Smooth muscle cell (in vitro differentiated cells): ENCODE results near the gene CDC7. TPM values are rescaled to one million over a fixed set of nuclear protein-coding genes. Genes with fewer than 3 reads are reported as not detected.

ENCODE experiments used
- DNase-seq: peaks from one replicate; lab custom pipeline; 2025; ENCODE audit not compliant: unreplicated experiment; lab: John Stamatoyannopoulos, UW
- H2AFZ ChIP-seq: fragments of 200-600 bp; sonication (generic); 2 replicates; pipeline ENCODE4 v1.6.0; 2016; ENCODE audit warnings: antibody characterized with exemption, low read depth, mild to moderate bottlenecking
- H3F3A ChIP-seq: fragments of 200-600 bp; sonication (generic); 2 replicates; pipeline ENCODE4 v1.6.0; 2017; ENCODE audit warnings: antibody characterized with exemption, low read depth
- H3K27ac ChIP-seq: fragments of 200-600 bp; sonication (generic); 2 replicates; pipeline ENCODE4 v1.5.1; 2016; ENCODE audit warnings: low read depth, mild to moderate bottlenecking
- H3K27me3 ChIP-seq: fragments of 200-600 bp; sonication (generic); 2 replicates; pipeline ENCODE4 v1.6.1; 2016; ENCODE audit warnings: low read depth, mild to moderate bottlenecking
- H3K36me3 ChIP-seq: fragments of 200-600 bp; sonication (generic); 2 replicates; pipeline ENCODE4 v1.5.1; 2016; ENCODE audit warnings: low read depth
- H3K4me1 ChIP-seq: fragments of 200-600 bp; sonication (generic); 2 replicates; pipeline ENCODE4 v1.5.1; 2016; ENCODE audit warnings: low read depth
- H3K4me2 ChIP-seq: fragments of 200-600 bp; sonication (generic); 2 replicates; pipeline ENCODE4 v1.6.0; 2016; ENCODE audit warnings: mild to moderate bottlenecking
- H3K4me3 ChIP-seq: fragments of 200-600 bp; sonication (generic); 2 replicates; pipeline ENCODE4 v1.5.1; 2016; ENCODE audit warnings: mild to moderate bottlenecking
- H3K79me2 ChIP-seq: fragments of 200-600 bp; sonication (generic); 2 replicates; pipeline ENCODE4 v1.6.0; 2016; ENCODE audit warnings: low read depth, mild to moderate bottlenecking
- H3K9ac ChIP-seq: fragments of 200-600 bp; sonication (generic); 2 replicates; pipeline ENCODE4 v1.6.0; 2016; ENCODE audit warnings: low read depth
- H3K9me3 ChIP-seq: fragments of 200-600 bp; sonication (generic); replicated peaks from 2 replicates; pipeline ENCODE4 v1.5.1; 2016; ENCODE audit warnings: low read depth
- H4K20me1 ChIP-seq: fragments of 200-600 bp; sonication (generic); 2 replicates; pipeline ENCODE4 v1.6.0; 2016; ENCODE audit warnings: low read depth
- WGBS: methylation state at CpG from one replicate; pipeline ENCODE4 v1.1.7; 2016; ENCODE audit warnings: low lambda C conversion rate; 5-methylcytosine and 5-hydroxymethylcytosine counted together
- polyA plus RNA-seq: library from polyadenylated mRNA; unstranded; fragments of >200 nt; fragmentation: Nextera tagmentation; extraction: Ambion mirVana; gene quantifications from 2 replicates; pipeline ENCODE4 v1.2.1, GENCODE V29; 2016
- total RNA-seq: library from RNA; depleted of rRNA; stranded (reverse); fragments of >200 nt; gene quantifications from 2 replicates; pipeline ENCODE4 v1.2.3, GENCODE V29; 2014
- TF ChIP-seq, protein P1 (sequence below): fragments of 200-600 bp; sonication (generic); IDR thresholded peaks from 2 replicates; pipeline ENCODE4 v1.5.1; 2017; ENCODE audit warnings: borderline replicate concordance, mild to moderate bottlenecking, antibody characterized with exemption; ENCODE audit not compliant: insufficient read depth, poor library complexity, severe bottlenecking

The CDC7 gene
- total and polyA plus RNA-seq, 2 experiments from 2014 or later: 10.1 to 11.2 TPM

DNA sequence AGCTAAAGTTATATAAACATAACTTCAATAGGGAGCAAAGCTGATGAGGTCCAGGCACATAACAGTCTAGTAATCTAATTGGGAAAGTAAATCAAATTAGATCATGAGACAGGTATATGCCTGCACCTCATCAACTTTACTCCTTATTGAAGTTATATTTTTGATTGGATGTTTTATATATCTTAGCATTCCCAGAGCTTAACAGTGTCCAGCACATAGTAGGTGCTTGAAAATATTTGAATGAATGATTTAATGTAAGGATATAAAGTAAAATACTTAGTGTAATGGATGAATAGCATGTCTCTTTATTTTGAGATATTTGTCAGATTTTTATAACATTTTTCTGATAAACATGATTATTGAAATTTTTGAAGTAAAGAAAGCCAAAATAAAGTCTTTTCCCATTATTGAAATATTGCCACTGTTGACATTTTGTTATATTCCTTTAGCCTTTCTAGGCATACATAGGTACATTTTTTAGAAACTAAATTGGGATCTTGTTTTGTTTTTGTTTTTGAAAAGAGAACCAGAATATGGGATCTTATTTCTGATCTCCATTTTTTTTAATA is 2.8 kb downstream of the CDC7 start:
- Histone ChIP-seq H3K27me3 (no peaks in the 10 kb centered on the region), H3K9ac (no peak overlapping the region), H3K79me2 (peaks cover 58% of the 10 kb centered on the region)

DNA sequence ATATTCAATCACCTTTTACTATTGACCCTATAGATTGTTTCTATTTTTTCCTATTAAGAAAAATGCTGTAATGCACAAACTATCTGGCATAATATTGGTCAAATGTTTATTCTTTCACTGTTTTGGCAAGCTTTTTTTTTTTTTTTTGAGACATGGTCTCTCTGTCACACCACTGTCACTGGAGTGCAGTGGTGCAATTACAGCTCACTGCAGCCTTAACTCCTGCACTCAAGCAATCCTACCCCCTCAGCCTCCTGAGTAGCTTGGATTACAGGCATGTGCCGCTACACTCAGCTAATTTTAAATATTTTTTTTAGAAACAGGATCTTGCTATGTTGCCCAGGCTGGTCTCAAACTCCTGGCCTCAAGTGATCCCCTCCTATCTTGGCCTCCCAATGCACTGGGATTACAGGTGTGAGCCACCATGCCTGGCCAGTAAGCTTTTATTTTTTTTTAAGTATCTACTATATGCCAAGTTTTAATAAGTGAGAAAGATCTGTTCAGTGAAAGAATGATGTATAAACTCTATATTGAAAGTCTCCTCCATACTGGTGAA is 3.4 kb downstream of the CDC7 start:
- Histone ChIP-seq H3K79me2 (peaks cover 59% of the 10 kb centered on the region), H3F3A (peaks cover 6% of the 10 kb centered on the region), H3K9me3 (no peaks in the 10 kb centered on the region), H3K27me3 (no peaks in the 10 kb centered on the region), H3K27ac (no peak overlapping the region), H3K9ac (no peak overlapping the region), H4K20me1 (no peaks in the 10 kb centered on the region), H3K4me1 (peaks cover 39% of the 10 kb centered on the region), H3K36me3 (no peaks in the 10 kb centered on the region), H3K4me3 (no peak overlapping the region), H3K4me2 (no peak overlapping the region), H2AFZ (no peak overlapping the region)
- WGBS: 100% methylated on average over 1 of the region's 1 CpG
- TF ChIP-seq, protein P1, sequence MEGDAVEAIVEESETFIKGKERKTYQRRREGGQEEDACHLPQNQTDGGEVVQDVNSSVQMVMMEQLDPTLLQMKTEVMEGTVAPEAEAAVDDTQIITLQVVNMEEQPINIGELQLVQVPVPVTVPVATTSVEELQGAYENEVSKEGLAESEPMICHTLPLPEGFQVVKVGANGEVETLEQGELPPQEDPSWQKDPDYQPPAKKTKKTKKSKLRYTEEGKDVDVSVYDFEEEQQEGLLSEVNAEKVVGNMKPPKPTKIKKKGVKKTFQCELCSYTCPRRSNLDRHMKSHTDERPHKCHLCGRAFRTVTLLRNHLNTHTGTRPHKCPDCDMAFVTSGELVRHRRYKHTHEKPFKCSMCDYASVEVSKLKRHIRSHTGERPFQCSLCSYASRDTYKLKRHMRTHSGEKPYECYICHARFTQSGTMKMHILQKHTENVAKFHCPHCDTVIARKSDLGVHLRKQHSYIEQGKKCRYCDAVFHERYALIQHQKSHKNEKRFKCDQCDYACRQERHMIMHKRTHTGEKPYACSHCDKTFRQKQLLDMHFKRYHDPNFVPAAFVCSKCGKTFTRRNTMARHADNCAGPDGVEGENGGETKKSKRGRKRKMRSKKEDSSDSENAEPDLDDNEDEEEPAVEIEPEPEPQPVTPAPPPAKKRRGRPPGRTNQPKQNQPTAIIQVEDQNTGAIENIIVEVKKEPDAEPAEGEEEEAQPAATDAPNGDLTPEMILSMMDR: no peak
- no peak for DNase-seq

More for the DNA sequence above, 2.8 kb downstream of the CDC7 start:
- H3K27ac ChIP-seq: no peak overlapping the region
- H3K4me1 ChIP-seq: peaks cover 39% of the 10 kb centered on the region
- no peaks in the 10 kb centered on the region for H4K20me1 ChIP-seq
- H2AFZ ChIP-seq: no peak overlapping the region
- no peak for DNase-seq
- H3F3A ChIP-seq: peaks cover 6% of the 10 kb centered on the region
- TF ChIP-seq, protein P1: no peak
- no peaks in the 10 kb centered on the region for H3K36me3 ChIP-seq
- H3K4me3 ChIP-seq: no peak overlapping the region
- no peaks in the 10 kb centered on the region for H3K9me3 ChIP-seq
- no peak overlapping the region for H3K4me2 ChIP-seq

- Histone ChIP-seq H2AFZ (no peak overlapping the region), H3K27me3 (no peaks in the 10 kb centered on the region), H3F3A (peaks cover 6% of the 10 kb centered on the region), H3K4me1 (peaks cover 35% of the 10 kb centered on the region), H3K79me2 (peaks cover 59% of the 10 kb centered on the region), H3K4me2 (no peak overlapping the region), H4K20me1 (no peaks in the 10 kb centered on the region), H3K36me3 (no peaks in the 10 kb centered on the region), H3K9ac (no peak overlapping the region), H3K9me3 (no peaks in the 10 kb centered on the region), H3K4me3 (no peak overlapping the region), H3K27ac (no peak overlapping the region)
- TF ChIP-seq, protein P1: no peak
- no peak for DNase-seq
- WGBS: 83% methylated on average over 3 of the region's 3 CpGs
These were observed 4.4 kb downstream of the CDC7 start for GRCh38 chr1:91505086-91505485.

DNA sequence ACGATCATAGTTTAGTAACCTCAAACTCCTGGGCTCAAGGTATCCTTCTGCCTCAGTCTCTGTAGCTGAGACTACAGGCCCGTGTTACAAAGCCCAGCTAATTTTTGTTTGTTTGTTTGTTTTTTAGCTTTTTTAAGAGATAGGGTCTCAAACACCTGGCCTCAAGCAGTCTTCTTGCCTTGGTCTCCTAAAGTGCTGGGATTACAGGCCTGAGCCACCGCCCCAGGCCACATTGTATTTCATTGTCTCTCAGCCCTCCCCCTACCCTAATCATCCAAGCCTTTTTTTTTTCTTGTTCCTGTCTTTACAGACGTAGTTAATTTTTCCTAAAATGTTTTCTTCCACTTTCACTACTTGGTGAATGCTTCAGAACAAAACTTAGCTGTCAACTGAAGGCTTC is 5.4 kb downstream of the CDC7 start:
- Histone ChIP-seq H3K27ac (no peak overlapping the region), H3K9me3 (no peaks in the 10 kb centered on the region), H3K9ac (no peak overlapping the region), H4K20me1 (no peaks in the 10 kb centered on the region), H3K4me2 (no peak overlapping the region), H3F3A (peaks cover 6% of the 10 kb centered on the region), H2AFZ (no peak overlapping the region), H3K79me2 (peaks cover 59% of the 10 kb centered on the region), H3K36me3 (no peaks in the 10 kb centered on the region), H3K27me3 (no peaks in the 10 kb centered on the region), H3K4me1 (peaks cover 31% of the 10 kb centered on the region), H3K4me3 (no peak overlapping the region)
- DNase-seq: no peak
- 82% methylated on average over 4 of the region's 4 CpGs for WGBS
- TF ChIP-seq, protein P1: no peak
